GM23248 (cell line): ENCODE data around the gene EIF4ENIF1.

ENCODE experiments used
- EZH2 ChIP-seq: fragments of 200-600 bp; sonication (generic); IDR thresholded peaks from 2 replicates; pipeline ENCODE4 v1.6.1; 2018; ENCODE audit warnings: antibody characterized with exemption, mild to moderate bottlenecking; ENCODE audit not compliant: insufficient read depth, poor library complexity, severe bottlenecking
- EZH2phosphoT487 ChIP-seq: fragments of 200-600 bp; sonication (generic); IDR thresholded peaks from 2 replicates; pipeline ENCODE4 v1.6.1; 2018; ENCODE audit warnings: antibody characterized with exemption, moderate library complexity, mild to moderate bottlenecking, low read depth; ENCODE audit not compliant: insufficient read depth

GRCh38 chr22:31488346-31488883, 1.2 kb downstream of the EIF4ENIF1 start:
- TF ChIP-seq EZH2, result no peak
- no peak for TF ChIP-seq EZH2phosphoT487
